NCI-H774 (cell line): Measurements from ENCODE around the gene MPDZ.
A peak's percentile ranks its signal among the peaks of the same experiment; 100 is the strongest.
"Not testable (repeated sequence)": the region's sequence is repeated elsewhere in the genome, so short reads cannot be mapped to it uniquely, and the experiment has no call there.

ENCODE experiments used
- DNase-seq: peaks from one replicate; lab custom pipeline; 2025; lab: John Stamatoyannopoulos, UW

MPDZ gene

DNA sequence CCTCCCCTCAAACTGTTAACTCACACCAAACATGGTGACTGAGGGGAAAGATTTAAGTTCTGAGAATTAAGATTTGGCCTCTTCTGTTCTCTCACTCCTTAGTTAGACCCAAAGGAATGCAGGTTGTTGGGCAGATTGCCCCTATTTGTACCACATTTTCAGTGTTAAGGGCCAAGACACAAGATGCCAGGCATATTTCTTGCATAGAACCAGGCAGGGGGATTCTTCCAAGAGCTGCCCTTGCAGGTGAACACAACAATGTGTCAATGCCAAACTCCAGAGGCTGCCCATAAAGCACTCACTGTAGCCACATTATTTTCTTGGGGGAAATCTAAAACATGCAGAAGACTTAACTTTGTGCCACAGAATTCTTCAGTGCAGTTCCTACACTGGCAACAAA is 14.7 kb downstream of the MPDZ start:
- DNase-seq: no peak

DNA sequence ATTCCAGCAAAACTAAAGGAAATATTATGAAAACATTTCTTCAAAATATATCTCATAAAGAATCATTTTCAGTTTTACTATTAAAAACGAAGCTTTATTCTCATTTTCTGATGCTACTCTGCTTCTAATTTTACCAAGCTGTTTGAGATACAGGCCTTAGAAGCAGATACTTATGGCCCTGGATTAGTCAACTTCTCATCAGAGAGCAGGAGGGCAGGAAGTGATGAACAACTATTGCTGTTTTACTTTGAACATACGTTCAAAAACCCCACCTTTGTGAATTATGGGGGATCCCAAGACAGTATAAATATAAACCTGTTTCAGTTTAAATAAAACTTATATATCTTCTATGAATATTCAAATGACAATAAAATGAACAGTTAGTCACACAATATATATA is 16.0 kb downstream of the MPDZ start:
- no peak for DNase-seq

DNA sequence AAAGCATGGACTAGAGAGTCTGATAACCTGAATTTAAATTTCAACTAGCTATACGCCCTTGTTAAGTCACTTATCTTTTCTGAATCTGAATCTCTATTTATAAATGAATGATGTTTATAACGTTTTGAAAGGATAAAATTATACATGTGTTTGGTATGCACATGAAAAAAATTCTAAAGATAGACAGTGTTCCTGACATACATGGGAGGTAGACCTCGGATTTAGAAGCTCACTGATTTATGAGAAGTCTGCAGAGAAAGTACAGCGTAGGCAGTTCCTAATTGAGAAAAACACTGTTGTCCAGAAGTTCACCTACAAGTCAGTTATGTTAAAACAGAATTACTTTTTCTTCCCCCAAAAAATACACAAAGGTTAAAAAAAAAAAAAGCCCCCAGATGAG is 26.6 kb downstream of the MPDZ start:
- DNase-seq: no peak

DNA sequence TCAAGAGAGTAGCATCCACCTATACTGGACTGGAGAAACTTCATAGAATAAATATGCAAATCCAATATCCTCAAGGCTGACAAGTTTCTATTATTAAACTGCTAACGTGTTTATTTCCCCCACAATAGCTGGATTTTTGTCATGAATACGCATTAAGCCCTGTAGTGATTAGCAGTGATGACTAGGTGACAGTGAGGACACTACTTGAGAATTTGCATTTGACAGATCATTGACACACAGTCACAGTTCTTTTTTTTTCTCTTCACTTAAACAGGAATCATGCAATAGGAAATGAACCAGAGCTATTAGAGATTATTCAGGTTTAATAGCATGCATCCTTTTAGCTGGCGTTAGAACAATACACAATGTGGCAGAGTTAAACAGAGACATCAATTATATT is 35.3 kb downstream of the MPDZ start:
- peak; percentile 57 for DNase-seq

DNA sequence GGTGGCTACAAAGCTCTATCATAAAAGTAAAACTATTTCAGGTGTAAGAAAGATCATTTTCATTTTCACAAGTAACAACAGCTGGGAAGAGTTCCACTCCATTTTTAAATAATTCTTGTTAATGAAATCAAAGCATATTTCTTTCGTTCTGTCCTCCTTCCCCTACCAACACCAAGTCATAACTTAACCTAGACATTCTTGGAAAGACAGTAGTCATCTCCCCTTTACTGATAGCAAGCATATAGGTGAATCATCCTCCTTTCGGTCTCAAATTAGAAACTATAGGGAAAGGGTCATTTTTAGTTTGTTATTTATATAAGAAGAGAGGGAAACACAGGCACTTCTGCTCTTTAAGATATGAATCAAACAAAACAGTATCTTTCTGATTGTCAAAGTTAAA is 38.2 kb downstream of the MPDZ start:
- no peak for DNase-seq

DNA sequence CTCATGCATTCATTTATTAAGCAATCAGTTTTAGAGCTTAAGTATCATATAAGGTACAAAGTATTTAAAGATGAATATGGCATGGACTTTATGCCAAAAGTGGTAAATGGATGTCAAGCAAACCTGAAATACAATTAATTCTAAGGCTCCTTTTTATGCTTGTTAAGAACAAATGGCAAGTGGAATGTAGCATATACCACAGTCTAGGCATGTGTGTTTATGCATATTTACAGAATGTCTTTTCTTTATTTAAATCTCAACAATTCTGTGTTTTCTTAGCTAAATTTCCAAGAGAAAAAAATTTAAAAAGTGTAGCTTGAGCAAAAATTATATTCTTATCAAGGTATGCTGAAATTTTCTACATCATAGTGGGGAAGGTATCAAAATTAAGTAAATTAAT is 39.8 kb downstream of the MPDZ start:
- no peak for DNase-seq

DNA sequence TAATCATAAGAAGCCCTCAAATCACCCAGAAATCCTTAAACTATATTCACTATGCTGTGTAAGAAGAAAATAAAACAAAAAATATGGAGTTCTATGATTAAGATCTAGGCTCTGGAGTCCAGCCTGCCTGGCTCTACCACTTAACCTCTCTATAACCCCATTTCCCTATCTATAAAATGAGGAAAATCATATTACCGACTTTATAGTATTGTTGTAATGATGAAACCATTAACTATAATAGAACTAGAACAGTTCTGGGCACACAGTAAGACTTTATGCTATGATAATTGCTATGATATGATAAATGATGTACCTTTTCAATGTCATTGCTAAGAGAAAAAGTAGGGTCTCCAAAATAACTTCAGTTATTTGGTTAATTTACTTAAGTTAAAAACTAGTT is 40.3 kb downstream of the MPDZ start:
- DNase-seq: no peak

DNA sequence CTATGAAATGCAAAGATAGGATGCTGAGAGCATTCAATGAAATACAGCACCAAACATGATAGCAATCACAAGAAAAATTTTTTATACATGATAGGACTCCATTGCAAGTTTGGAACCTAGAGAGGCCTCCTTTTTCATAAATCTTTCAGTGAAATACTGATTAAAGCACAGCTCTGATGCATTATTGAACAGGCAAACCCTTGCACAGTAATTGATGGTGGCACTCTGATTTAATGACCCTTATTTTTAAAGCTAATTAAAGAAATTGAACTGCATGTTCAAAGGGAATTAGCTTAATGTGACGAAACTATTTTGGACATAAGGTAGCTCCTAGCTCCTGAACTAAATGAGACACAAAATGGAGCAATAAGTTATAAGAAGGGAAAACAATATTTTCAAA is 44.6 kb downstream of the MPDZ start:
- no peak for DNase-seq

DNA sequence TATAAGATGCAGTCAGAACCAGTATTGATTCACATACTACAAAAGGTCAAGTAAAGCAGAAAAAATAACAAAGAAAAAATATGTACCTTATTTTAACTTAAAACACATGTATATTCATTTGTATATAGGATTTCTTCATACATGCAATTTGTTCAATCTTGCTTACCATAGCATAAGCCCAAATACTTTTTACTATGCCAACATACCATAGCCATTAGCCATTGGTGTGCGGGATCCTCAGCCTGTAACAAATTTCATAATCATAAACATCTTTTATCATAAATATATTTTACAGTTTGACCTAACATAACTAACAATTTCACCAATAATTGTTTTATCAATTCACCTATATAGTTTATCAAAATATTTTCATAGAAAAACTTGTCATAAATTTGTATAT is 51.1 kb downstream of the MPDZ start:
- DNase-seq: no peak

DNA sequence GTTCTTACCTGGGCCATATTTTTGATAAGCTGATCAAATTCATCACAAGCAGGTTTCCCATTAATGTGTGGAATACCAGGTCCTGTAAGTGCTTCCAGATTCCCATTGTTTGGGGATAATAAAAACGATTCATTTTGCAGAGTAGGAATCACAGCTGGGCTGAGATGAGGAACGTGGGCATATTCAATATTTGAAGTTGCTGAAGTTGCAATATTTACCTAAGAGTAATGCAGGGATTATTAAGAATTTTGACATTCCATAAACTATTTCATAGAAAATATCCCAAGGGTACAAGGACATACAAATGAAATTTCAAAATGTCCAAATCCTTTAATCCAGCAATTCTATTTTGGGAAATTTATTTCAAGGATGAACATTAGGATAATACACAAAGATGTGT is 55.1 kb downstream of the MPDZ start:
- DNase-seq: no peak

DNA sequence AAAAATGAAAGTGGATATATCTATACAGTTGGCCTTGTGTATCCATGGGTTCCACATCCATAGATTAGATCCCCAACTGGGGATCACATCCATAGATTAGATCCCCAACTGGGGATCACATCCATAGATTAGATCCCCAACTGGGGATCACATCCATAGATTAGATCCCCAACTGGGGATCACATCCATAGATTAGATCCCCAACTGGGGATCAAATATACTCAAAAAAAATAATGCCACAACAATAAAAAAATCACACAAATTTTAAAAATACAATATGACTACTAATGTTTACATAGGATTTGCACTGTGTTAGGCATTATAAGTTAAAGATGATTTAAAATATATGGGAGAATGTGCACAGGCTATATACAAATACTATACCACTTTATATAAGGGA is 56.8 kb downstream of the MPDZ start:
- not testable (repeated sequence) for DNase-seq

DNA sequence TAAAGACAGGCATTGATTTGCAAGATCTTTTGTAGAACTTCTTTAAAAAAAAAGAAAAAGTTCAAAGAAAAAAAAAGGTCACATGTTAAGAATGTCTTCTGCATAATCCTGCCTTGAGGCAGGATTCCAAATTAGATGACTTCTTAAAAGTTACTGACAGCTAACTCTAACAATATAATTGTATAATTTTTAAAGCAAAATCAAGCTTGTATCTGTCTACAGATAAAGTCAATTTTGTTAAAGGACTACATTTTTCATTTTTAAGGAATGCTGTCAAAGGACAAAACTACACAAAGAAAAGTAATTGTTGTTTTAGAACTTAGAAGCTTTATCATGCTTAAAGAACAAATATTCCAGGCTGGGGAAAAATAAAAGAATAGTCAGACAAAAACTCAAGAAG is 57.8 kb downstream of the MPDZ start:
- DNase-seq: no peak

DNA sequence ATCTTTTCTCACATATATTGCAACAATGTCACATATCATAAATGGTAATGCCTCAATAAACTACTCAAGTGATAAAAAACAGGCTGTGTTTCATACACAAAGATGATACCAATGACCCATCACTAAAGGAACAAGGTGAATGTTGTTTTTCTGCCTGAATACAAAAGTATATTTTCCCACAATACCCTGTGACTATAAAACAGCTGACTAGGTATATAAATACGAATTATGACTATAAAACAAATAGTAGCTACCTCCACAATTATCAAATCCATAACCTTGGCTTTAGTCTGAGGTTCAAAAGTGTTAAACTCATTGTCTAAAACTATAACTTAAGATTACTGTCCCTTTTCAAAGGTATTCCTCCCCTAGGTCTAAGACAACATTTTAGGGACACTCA is 58.7 kb downstream of the MPDZ start:
- DNase-seq: no peak

DNA sequence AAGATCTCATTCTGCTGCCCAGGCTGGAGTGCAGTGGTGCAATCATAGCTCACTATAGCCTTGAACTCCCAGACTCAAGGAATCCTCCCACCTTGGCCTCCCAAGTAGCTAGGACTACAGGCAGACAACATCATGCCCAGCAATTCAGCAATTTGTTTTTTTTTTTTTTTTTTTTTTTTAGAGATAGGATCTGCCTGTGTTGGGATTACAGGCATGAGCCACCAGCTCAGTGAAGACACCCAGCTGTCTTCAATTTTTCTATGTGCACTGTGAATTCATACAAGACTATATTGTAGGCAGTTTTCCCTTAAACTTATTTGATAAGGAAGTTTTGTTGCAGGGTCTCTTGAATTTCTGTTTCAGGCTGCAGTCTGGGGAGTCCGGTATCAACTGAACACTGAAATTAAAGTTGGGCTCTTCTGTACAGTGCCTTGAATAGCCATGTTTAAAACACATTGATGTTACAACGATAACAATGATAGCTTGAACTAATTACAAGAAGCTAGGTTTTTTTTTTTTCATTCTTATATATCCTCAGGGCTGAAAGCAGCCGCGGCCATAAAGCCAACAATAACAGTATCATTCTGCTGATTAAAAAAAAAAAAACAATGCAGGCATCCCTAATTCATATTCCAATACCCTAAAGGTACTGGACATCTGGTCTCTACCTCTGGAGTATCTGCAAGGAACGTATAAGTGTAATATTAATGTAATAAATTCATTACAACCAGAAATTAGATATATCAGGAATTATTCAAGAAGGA is 63.5 kb downstream of the MPDZ start:
- DNase-seq: no peak

DNA sequence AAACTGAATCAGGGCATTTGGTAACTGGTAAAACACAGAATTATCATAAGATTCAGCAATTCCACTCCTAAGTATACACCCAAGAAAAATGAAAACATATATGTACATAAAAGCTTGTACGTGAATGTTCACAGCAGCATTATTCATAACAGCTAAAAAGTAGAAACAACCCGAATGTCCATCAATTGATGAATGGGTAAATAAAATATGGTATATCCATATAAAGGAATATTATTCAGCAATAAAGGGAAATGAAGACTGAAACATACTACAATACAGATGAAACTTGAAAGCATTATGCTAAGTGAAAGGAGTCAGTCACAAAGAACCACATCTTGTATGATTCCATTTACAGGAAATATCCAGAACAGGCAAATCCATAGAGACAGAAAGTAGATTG is 65.5 kb downstream of the MPDZ start:
- no peak for DNase-seq

DNA sequence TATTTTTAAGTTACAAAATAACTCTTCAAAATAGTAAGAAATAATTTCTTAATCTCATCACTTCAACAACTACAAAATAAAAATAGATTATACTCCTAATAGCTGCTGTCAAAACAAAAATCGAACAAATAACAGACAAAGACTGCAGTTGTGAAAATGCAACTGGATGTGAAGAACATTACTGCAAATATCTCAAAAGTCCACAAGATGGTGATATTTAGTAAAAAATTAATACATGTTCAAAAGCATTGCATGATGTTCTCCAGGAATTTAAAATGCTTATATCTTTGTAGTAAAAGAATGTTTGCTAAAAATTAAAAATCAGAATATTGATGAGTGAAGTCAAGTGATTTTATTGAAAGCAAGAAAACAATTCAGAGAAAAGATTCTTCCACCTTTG is 66.2 kb downstream of the MPDZ start:
- DNase-seq: no peak

DNA sequence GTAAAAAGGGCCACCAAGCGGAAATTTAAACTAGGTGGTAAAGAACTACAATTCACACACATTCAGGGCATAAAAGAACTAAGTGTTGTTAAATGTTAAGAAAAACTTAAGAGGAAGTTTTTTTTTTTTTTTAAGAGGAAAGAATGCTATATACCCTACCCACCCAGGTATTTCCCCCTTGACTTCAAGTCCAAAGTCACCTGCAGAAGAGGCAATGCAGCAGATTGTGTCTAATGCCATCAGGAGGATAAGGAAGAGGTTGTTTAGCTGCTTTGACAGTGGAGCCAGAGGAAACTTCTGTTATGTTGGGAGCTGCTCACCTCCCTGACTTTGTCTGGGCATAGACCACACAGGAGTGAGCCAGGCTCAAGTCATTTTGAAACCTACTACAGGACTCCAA is 69.2 kb downstream of the MPDZ start:
- DNase-seq: no peak

DNA sequence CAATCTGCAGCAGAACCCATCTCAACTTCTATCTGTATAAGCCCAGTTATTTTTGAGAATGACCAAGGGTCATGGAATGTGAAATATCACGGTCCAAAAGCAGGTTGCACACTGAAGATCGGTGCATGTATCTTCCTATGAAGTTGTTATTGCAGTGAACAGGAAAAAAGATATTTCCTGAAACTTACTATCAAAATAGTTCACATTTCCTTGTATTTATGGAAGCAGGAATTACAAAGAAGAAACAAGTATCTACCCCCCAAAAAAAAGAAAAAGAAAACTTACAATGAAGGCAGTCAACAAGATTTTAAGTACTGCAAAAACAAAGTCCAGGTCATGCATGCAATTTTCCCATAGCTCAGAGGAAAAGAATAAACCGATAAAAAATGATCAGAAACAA is 70.0 kb downstream of the MPDZ start:
- no peak for DNase-seq

DNA sequence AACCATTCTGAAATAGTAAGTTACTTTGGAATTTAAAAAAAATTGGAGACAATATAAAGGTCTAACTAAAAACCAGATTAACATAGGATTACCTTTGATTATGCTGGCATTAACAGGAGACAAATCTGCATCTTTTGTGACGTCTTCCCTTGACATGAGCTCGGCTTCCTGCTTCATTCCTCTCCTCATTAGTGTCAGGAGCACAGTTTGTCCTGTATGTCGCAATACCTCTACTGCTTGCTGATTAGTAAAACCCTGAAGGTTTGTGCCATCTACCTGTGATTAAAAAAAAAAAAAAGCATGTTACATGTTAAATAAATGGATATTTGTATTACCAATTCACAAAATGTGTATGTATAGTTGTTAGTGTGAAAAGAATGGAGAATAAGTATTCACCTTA is 73.7 kb downstream of the MPDZ start:
- no peak for DNase-seq

DNA sequence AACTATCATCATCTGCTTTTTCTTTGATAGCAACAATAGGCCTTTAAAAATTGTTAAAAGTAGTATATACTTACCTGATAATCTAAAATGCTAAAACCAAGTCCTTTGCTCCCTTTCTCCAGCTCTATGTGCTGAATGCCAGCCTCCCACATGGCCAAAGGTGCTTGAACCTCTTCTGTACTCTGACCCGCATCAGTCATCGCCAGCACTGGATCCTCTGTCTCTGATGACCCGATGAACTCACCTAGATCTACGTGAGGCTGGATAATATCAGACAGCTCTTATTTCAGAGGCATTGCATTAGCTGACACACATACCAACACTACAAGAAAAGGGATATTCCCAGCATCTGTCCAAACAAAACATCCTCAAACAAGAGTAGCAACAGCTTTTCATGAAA is 89.5 kb downstream of the MPDZ start:
- no peak for DNase-seq

DNA sequence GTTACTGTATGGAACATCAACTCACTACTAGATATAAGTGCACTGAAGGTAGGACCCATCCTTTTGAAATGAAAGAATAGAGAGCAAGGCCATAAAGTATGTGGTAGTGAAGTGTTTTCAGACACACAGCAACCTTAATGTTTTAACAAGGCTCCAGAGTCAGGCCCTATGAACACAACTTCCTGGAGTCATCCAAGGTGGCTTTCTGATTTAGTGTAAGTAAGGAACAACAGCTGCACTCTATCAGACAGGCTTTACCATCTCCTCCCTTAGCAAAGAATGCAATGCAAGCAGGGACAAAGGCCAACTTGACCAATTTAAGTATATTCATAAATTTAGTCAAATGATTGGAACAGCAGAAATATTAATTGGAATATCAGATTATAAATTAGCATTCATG is 90.1 kb downstream of the MPDZ start:
- no peak for DNase-seq

DNA sequence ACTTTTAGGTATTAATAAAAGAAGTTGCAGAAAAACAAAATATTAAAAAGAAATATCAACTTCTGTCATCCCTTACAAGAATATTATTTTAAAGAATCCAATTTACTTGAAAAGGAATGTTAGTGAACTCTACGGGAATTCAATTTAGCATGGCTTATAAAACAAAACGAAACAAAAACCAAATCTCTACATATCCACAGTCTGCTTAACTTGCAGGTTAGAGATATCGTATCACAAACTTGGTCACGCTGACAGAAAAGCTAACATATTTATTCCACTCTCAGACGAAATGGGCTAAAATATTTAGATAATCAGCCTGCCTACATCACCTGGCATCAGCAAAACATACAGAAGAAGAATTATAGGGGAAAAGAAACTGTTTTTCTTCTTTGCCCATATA is 92.7 kb downstream of the MPDZ start:
- DNase-seq: no peak

DNA sequence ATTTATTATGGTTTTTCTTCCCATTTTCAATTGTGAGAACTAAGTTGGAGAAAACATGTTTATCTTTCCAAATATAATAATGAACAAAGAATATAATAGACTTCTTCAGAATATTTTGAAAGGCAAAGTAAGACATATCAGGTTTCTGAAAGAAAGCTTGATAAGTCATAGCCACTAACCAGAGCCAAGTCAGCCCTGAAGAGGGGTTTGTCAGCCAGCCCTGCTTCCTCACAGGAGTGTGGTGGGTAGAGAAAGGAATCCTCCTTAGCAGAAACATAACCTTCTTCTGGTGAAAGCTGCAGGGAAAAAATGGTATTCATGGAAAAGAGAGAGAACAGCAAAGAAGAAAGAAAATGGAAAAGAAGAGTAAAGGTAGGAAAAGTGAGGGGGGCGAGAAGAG is 93.4 kb downstream of the MPDZ start:
- no peak for DNase-seq

DNA sequence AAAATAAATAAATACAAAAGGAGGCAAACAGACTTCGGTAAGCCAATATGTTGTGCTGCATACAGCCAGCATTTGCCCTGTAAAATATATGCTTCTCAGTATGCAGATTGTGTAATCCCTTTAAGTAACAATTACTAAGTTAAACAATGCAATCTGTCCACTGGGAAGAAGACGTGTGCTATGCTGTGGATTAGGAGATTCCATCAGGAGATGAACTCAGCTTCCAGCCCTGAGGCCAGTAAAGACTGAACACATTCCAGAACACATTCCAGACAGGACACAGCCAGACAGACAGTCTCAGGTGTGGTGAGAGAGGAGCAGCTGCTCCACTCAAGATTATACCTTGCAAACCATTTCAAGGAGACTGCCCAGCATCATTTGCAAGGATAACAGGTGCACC is 97.8 kb downstream of the MPDZ start:
- DNase-seq: no peak

DNA sequence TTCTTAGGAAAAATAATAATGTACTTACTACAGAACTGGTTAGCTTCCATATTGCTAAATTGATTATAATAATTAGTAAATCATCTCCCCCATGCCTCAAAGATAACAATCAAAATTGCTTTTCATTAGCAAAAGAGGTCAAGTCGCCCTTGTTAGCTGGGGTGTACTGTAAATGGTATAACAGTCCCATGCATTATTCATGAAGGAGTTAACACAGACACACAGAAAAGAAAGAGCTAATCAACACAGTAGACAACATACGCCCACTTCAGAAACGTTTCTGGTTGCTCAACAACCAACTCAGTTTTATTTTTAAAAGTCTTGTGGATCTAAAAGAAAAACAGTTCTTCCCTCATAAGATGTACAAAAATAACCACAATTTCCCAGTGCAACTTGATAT is 100.2 kb downstream of the MPDZ start:
- no peak for DNase-seq
